HG03175 (cell line): ENCODE measurements around the gene JARID2.

Experiments used
- ATAC-seq: cut with Tn5 transposase; IDR thresholded peaks from one replicate; pipeline ENCODE4 v1.9.1; 2021; ENCODE audit warnings: mild to moderate bottlenecking, moderate library complexity; ENCODE audit not compliant: unreplicated experiment

JARID2 gene

DNA sequence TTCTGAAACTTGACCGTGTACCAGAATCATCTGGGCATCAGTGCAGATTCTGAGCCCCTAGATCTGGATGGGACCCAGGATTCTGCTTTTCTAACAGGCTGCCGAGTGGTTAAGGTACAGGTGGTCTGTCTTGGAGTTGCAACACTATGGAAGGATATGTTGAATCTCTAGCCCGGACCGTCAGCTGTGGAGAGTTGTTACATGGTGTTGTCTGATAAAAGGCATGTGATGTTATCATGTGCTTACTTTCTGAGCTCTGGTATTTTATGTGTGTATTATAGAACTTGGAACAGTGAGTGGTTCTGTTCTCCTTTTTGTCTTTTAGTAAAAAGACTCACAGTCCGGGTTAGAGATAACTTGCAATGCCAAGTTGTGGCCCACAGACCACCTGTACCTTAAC, 123.0 kb downstream of the JARID2 start:
- ATAC-seq = no peak

DNA sequence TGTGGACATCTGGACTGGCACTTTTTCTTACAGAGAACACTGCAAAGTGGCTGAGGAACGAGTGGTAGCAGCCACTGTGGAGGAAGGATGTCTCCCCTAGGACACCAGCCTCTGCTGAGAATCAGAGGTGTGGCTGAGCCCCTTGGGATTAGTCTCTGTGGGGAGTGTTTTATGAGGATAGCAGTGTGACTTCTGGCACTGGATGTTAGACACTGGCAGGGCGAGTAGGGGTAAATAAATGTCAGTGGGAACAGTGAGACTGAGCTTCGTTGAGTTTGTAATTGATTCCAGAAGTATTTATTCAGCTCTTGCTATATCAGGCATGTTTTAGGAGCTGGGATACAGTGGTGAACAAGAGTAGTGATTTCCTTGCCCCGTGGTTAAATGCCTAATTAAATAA, 124.0 kb downstream of the JARID2 start:
- ATAC-seq = no peak

DNA sequence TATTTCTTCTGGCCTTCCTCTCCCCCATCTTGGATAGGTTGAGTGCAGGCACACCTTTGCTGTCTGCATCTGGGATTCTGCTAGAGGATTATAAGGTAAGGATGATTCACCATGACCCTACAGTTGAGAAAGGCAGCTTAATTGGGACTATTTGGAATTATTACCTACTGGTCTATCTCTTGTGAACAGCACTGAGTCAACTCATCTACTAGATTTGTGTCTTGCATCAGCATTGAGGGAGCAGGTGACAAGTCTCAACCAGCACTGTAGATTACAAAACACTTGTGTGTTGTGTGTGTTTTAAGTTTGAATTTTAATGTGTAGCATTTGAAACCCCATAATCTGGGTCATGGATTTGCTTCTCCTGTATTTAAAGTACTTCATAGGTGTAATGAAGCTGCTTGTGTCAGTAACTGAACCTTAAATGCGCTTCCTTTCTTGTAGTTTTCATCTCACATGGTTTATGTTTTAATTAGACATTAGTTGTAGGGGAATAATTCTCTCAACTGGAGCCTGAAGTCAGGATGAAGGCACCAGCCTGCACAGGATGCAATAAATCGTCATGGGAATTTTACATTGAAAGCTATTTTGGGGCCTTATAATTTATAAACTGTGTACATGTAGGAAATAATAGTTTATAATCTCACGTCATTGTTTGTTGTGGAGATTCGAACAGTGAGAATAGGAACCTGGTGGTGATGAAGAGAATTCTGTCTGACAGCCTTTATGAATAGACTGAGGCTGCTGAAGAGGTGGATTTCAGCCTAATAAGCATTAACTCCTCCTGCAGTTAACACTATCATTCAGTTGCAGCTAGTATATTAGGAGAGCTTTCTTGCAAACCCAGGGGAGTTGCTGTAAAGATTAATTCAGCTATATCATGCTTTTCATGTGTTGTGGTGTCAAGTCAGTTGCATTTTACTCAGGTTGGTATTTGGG, 125.1 kb downstream of the JARID2 start:
- no peak for ATAC-seq

- ATAC-seq = no peak
These were observed 127.1 kb downstream of the JARID2 start for GRCh38 chr6:15372932-15373331.

GRCh38 chr6:15374119-15374518, 128.2 kb downstream of the JARID2 start:
- ATAC-seq = no peak

- ATAC-seq = no peak
These were observed 129.1 kb downstream of the JARID2 start for GRCh38 chr6:15375018-15375417.

DNA sequence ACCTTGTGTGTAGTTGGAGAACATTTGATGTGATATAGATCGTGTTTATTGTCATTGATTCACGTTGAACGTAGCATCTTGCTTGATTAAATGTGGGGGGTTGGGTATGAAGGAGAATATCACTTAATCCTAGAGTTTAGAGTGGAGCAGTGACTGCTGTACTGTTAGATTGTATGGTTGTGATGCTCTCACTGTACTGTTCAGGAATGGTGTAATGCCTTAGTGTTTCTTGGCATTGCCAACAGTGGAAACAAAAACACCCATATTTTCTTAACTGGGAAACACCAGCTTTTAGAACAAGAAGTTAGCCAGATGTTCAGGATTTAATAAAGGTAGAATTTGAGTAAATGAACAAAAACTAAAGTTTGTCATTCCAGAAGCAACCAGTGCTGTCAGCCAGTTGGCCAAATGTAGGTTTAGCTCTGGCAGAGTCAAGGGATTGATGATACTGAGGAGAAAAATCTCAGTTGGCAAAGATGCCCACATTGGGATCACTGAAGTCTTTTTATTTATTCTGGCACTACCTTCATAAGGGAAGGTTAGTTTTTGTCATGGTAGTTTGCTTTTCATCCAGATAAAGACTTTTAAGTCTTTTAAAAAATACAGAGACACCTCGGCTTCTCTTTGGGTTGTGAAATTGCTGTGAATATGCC, 129.9 kb downstream of the JARID2 start:
- no peak for ATAC-seq

GRCh38 chr6:15376900-15377487, 131.1 kb downstream of the JARID2 start:
- ATAC-seq = no peak

DNA sequence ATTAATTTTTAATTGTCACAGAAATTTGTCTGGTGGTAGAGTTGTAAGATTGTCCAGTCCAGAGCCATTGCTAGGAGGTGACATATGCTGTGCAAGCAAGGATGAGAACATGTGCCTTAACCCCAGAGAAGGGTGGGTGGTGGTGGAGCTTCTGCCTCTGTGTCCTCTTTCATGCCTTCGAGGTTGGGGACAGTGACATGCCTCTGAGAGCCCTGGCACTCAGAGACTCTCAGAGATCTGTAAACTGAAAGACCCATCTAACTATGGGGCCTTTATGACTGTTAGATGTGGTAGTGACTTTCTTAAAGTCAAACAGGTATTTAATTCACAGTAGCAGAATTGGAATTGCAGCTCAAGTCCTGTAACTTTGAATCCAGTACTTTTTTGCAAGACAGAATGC, 132.4 kb downstream of the JARID2 start:
- ATAC-seq = no peak

- no peak for ATAC-seq
These were observed 133.0 kb downstream of the JARID2 start for GRCh38 chr6:15378866-15379265.

GRCh38 chr6:15380351-15380750, 134.5 kb downstream of the JARID2 start:
- ATAC-seq = no peak

- ATAC-seq = no peak
These were observed 136.2 kb downstream of the JARID2 start for GRCh38 chr6:15382089-15382488.

- ATAC-seq = no peak
These were observed 136.8 kb downstream of the JARID2 start for GRCh38 chr6:15382712-15383111.

DNA sequence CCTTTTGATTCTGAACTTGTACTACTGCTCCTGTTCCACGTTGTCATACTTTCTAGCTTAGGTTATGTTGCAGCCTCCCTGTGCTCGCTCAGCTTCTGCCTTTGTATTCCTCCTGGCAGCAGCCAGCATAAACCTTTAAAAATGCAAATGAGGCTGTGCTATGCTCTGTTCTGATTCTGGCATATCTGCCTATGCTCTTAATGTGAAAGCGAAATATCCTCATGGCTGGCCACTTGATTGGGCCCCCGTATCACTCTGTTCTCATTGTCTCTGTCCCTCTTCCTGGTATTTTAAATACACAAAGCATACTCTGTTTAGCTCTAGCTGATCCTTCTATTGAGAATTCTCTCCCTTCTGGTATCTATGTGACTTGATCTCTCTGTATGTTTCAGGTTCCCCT, 139.0 kb downstream of the JARID2 start:
- ATAC-seq = no peak

DNA sequence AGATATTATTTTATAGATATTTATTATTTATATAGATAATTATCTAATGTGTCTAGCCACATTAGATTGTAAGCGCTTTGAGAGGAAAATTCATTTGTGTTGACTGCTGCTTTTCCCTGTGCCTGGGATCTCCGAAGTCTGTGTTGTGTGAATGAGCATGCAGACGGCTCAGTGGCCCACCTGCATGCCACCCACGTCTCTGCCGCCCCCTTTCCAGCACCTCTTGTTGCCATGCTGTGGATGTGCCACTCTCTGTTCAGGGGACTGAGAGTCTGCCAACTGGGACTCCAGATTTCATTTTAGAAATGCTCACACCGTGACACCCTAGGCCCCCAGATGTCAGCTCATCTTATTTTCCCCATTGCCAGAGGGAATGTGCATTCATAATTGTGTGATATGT, 139.7 kb downstream of the JARID2 start:
- no peak for ATAC-seq

DNA sequence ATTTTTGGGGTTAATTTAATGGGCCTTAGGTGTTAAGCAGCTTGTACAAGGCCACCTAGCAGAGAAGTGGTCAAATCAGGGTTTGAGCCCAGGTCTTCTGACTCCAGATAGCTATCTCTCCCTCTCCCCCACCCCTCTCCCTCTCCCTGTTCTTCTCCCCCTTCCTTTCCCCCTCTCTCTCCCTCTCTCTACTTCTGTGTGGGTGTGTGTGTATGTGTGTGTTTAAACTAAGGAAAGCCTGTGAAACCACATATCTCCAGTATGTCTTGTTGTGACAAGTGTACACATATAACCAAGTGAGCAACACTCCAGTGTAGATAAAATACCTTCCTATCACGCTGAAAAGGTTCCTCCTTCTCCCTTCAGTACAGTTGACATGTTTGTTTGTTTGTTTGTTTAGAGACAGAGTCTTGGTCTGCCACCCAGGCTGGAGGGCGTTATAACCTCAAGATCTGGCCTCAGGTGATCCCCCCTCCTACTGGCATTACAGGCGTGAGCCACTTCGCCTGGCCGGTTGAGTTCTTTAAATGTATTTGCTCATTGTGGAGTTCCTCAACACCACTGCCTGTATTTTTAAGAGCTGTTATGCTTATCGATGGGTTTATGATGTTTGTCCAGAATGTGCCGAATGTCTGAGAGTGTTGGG, 140.4 kb downstream of the JARID2 start:
- no peak for ATAC-seq

DNA sequence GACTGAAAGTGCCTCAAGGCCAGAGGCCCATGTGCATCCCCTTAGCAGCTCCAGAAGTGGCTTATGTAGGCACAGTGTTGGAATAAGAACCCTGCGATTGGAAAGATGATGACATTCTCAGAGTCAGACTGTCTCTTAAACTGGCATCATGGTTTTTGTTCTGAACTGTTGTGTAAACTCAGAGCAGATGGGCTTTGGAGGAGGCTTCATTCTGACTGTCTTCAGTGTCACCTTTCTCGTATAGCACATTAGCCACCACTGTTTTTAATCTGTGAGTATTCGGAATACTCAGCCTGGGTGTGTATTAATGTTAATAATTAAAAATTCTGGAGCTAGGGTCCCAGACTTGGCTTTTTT, 140.9 kb downstream of the JARID2 start:
- ATAC-seq = no peak

GRCh38 chr6:15387118-15387517, 141.2 kb downstream of the JARID2 start:
- no peak for ATAC-seq

DNA sequence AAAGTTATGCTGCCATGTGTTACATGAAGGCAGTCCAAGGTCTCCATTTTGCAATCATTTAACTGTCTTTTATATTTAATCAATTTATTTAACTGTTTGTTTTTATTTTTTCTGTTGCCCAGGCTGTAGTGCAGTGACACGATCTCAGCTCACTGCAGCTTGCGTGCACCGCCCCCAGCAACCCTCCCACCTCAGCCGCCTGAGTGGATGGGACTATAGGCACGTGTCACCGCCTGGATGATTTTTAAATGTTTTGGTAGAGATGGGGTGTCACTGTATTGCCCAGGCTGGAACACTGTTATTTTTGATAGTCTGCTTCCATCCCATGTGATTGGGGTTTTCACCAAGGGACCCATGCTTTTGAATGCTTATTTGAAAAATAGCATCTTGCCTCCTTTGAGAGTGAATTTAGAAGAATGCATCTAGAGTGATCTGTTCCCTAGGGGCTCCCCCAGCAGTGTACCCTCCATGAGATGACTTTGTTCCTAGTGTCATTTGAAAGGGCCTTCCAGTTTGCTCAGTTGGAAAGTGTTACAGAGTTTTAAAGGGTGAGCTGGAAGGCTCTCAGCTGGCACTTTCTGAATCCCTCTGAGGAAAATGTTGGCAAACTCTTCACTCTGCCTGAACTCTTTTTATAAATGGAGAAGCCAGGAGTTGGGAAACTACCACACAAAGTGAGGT, 143.4 kb downstream of the JARID2 start:
- no peak for ATAC-seq

GRCh38 chr6:15389765-15390723, 144.2 kb downstream of the JARID2 start:
- peak; percentile 59 for ATAC-seq
